Activated CD8-positive, alpha-beta T cell treated with anti-CD3 and anti-CD28 coated beads for 36 hours (primary cell): ENCODE data around the gene TMPRSS4. TPM values are rescaled to one million over a fixed set of nuclear protein-coding genes. Genes with fewer than 3 reads are reported as not detected.

ENCODE experiments used
- ATAC-seq: fragments of 200-7000 bp; cut with Tn5 transposase; one replicate; pipeline ENCODE4 v1.10.0; 2021; ENCODE audit warnings: mild to moderate bottlenecking, moderate library complexity
- CTCF ChIA-PET: fragments of 350-600 bp; sonication (Branson Sonifier 250); formaldehyde crosslinking; loops from one replicate; lab custom pipeline; 2021; ENCODE audit warnings: antibody characterized with exemption; lab: Charles Lee
- POLR2A ChIA-PET: fragments of 350-600 bp; sonication (Branson Sonifier 250); formaldehyde crosslinking; loops from one replicate; lab custom pipeline; 2021; ENCODE audit warnings: antibody characterized with exemption; lab: Charles Lee
- DNase-seq: peaks from one replicate; pipeline ENCODE4 v3.0.0-alpha.2; 2020
- H3K27ac Mint-ChIP-seq: one replicate; pipeline ENCODE4 v1.8.0; 2021; ENCODE audit warnings: mild to moderate bottlenecking, mixed read lengths
- H3K27me3 Mint-ChIP-seq: one replicate; pipeline ENCODE4 v1.8.0; 2021; ENCODE audit warnings: mixed read lengths
- H3K36me3 Mint-ChIP-seq: one replicate; pipeline ENCODE4 v1.8.0; 2021; ENCODE audit warnings: low read depth, mixed read lengths
- H3K4me1 Mint-ChIP-seq: one replicate; pipeline ENCODE4 v1.8.0; 2021; ENCODE audit warnings: low read depth, mixed read lengths
- H3K4me3 Mint-ChIP-seq: one replicate; pipeline ENCODE4 v1.8.0; 2021; ENCODE audit warnings: mild to moderate bottlenecking, moderate library complexity, mixed read lengths
- H3K9me3 Mint-ChIP-seq: one replicate; pipeline ENCODE4 v1.8.0; 2021; ENCODE audit warnings: mixed read lengths
- CTCF ChIP-seq: fragments of 200-600 bp; IDR thresholded peaks from one replicate; pipeline ENCODE4 v1.8.0; 2022; ENCODE audit warnings: antibody characterized with exemption, mild to moderate bottlenecking
- intact Hi-C: fragments of 100-400 bp; cut with micrococcal nuclease; formaldehyde crosslinking; loops from one replicate; pipeline ENCODE4 v1.10.0; 2022
- total RNA-seq, 2 experiments: library from RNA; stranded (reverse); gene quantifications; one replicate each; pipeline ENCODE4 v1.2.3, GENCODE V29; 2021

The TMPRSS4 gene
- total RNA-seq, 2 experiments from 2014 or later, result not detected

DNA sequence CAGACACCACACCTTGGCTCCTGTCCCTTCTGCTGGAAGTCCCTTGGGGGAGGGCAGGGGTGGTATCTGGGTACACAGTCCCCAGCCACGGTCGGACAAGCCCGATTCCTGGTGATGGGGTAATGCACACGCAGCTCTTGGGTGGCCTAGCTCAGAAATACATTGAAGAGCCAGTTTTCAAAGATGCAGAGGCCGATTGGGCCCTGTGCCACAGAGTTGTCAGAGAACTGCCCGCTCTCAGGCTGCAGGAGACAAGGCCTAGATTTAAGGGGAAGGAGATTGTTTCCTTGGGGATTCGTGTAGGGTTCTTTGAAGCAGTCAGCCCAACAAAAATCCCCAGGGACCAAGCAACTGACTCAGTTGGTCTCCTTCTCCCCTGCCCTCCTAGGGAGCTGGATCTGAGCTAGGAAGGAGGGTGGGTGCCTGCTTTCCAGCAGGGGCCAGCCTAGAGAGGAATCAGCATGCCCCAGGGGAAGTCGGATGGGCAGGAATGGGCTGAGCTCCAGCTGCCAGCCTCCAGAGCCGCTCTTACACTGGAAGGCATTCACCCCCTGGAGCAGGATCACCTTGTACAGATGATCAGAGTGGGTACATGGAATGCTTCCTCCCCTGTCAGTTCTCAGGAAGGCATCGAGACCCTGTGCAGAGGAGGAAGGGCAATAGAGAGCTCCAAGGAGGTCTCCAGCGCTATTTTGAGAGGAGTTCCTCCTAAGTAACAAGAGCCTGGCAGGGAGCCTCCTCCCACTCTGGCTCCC, 79.1 kb downstream of the TMPRSS4 start:
- H3K27me3 Mint-ChIP-seq, result peaks cover 66% of the 10 kb centered on the region

GRCh38 chr11:118156531-118157185, 79.8 kb downstream of the TMPRSS4 start:
- intact Hi-C loops, result no loop called here
- ATAC-seq (peak; percentile 87), DNase-seq (peak; percentile 66)
- no peaks in the 10 kb centered on the region for H3K36me3 Mint-ChIP-seq
- ChIA-PET POLR2A (interaction anchor here (0.6 to 1.9 kb wide), 7 partner anchors 9 to 935 kb away, joined by 3 to 5 read pairs (median 3); no protein-coding TSS in a partner anchor), CTCF (interaction anchor here (0.7 to 7.2 kb wide), 17 partner anchors 9 to 349 kb away, joined by 3 to 108 read pairs (median 3); no protein-coding TSS in a partner anchor)
- peaks cover 4% of the 10 kb centered on the region for H3K4me1 Mint-ChIP-seq
- no peaks in the 10 kb centered on the region for H3K9me3 Mint-ChIP-seq
- no peak overlapping the region for H3K4me3 Mint-ChIP-seq
- TF ChIP-seq CTCF, result no peak
- no peak overlapping the region for H3K27ac Mint-ChIP-seq
- H3K27me3 Mint-ChIP-seq, result peaks cover 60% of the 10 kb centered on the region

More for the DNA sequence above, 79.1 kb downstream of the TMPRSS4 start:
- peaks cover 4% of the 10 kb centered on the region for H3K4me1 Mint-ChIP-seq
- POLR2A ChIA-PET, result interaction anchor here (0.5 to 1.9 kb wide), 5 partner anchors 9 to 934 kb away, joined by 3 to 5 read pairs (median 3); no protein-coding TSS in a partner anchor
- TF ChIP-seq CTCF, result no peak
- H3K4me3 Mint-ChIP-seq, result no peak overlapping the region
- ATAC-seq (no peak), DNase-seq (no peak)
- H3K27ac Mint-ChIP-seq, result no peak overlapping the region
- intact Hi-C loops, result no loop called here
- CTCF ChIA-PET, result interaction anchor here (0.7 to 7.2 kb wide), 15 partner anchors 9 to 348 kb away, joined by 3 to 108 read pairs (median 3); no protein-coding TSS in a partner anchor
- no peaks in the 10 kb centered on the region for H3K9me3 Mint-ChIP-seq
- no peaks in the 10 kb centered on the region for H3K36me3 Mint-ChIP-seq

GRCh38 chr11:118157186-118157895, 80.5 kb downstream of the TMPRSS4 start:
- DNase-seq (no peak), ATAC-seq (no peak)

DNA sequence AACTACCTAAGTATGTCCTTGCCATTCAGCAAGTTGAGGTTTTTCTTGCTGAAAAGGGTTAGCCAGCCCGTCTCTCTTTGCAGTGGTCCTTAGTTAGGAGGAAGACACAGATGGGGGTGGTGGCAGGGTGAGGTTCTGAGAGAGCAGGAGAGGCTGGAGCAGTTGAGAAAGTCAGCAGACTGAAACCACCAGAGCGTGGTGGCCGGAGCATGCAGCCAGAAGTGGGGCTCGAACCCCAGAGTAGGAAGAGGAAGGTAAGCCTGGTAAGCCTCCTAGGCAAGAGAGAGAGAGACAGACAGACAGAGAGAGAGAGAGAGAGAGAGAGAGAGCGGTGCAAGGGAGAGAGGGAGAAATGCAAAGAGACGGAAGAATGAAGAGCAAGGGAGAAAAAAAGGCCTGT, 84.9 kb downstream of the TMPRSS4 start:
- ATAC-seq (no peak), DNase-seq (no peak)
- TF ChIP-seq CTCF, result no peak
- Mint-ChIP-seq H3K4me3 (no peak overlapping the region), H3K27me3 (peaks cover 26% of the 10 kb centered on the region), H3K9me3 (no peaks in the 10 kb centered on the region), H3K4me1 (peaks cover 2% of the 10 kb centered on the region), H3K27ac (no peak overlapping the region), H3K36me3 (no peaks in the 10 kb centered on the region)
- POLR2A ChIA-PET, result no interaction called here
- intact Hi-C loops, result no loop called here
- CTCF ChIA-PET, result interaction anchor here (1.2 to 2.2 kb wide), 2 partner anchors 9 to 10 kb away, joined by 3 to 12 read pairs; partner anchors contain the start of gene SCN4B

More at GRCh38 chr11:118157186-118157895, 80.5 kb downstream of the TMPRSS4 start:
- H3K9me3 Mint-ChIP-seq, result no peaks in the 10 kb centered on the region
- TF ChIP-seq CTCF, result no peak
- peaks cover 4% of the 10 kb centered on the region for H3K4me1 Mint-ChIP-seq
- no peaks in the 10 kb centered on the region for H3K36me3 Mint-ChIP-seq
- intact Hi-C loops, result no loop called here
- ChIA-PET POLR2A (interaction anchor here (0.7 to 1.5 kb wide), 4 partner anchors 13 to 31 kb away, joined by 3 read pairs; no protein-coding TSS in a partner anchor), CTCF (interaction anchor here (0.7 to 7.2 kb wide), 13 partner anchors 8 to 211 kb away, joined by 3 to 108 read pairs (median 3); no protein-coding TSS in a partner anchor)
- no peak overlapping the region for H3K4me3 Mint-ChIP-seq
- no peak overlapping the region for H3K27ac Mint-ChIP-seq
- peaks cover 57% of the 10 kb centered on the region for H3K27me3 Mint-ChIP-seq
